ENCODE results near the gene HS3ST4. TPM values are rescaled to one million over a fixed set of nuclear protein-coding genes. Genes with fewer than 3 reads are reported as not detected.
"Not testable (repeated sequence)": the region's sequence is repeated elsewhere in the genome, so short reads cannot be mapped to it uniquely, and the experiment has no call there.

Gene HS3ST4
- total RNA-seq, 4 donors from 2014 or later = 0.11 TPM; not detected in 3

- no peaks in the 10 kb centered on the region for H3K4me1 ChIP-seq
- no peak overlapping the region for H3K4me3 ChIP-seq (replicated peaks in 1 of 3)
- TF ChIP-seq CTCF (IDR thresholded peaks at IDR 0.05) (no peak), POLR2A (IDR thresholded peaks at IDR 0.05) (no peak)
- 84 to 86% methylated on average over 2 of the region's 2 CpGs for WGBS, 2 donors
- H3K27me3 ChIP-seq = no peaks in the 10 kb centered on the region
- intact Hi-C loops (cut with DNase I) = loop anchor here (10.0 kb wide), 1 partner anchor 60 kb away; no protein-coding TSS in a partner anchor
- no peaks in the 10 kb centered on the region for H3K9me3 ChIP-seq
- H3K27ac ChIP-seq = no peak overlapping the region
- no peak for DNase-seq
- no peaks in the 10 kb centered on the region for H3K36me3 ChIP-seq
These were observed 72.7 kb downstream of the HS3ST4 start for GRCh38 chr16:25764466-25764865.

- Histone ChIP-seq H3K36me3 (no peaks in the 10 kb centered on the region), H3K9me3 (no peaks in the 10 kb centered on the region), H3K4me1 (no peaks in the 10 kb centered on the region), H3K4me3 (replicated peaks in 1 of 3) (no peak overlapping the region), H3K27ac (no peak overlapping the region), H3K27me3 (no peaks in the 10 kb centered on the region)
- intact Hi-C loops (cut with DNase I) = no loop called here
- no peak for DNase-seq
- TF ChIP-seq POLR2A (IDR thresholded peaks at IDR 0.05) = no peak
- TF ChIP-seq CTCF (IDR thresholded peaks at IDR 0.05) = no peak
- 86% methylated on average over 1 of the region's 1 CpG for WGBS, 2 donors
These were observed 79.5 kb downstream of the HS3ST4 start for GRCh38 chr16:25771216-25771615.

GRCh38 chr16:25771812-25772568 lies 80.2 kb downstream of the HS3ST4 start:
- intact Hi-C loops (cut with DNase I) = no loop called here
- H3K4me3 ChIP-seq (replicated peaks in 1 of 3) = no peak overlapping the region
- no peak overlapping the region for H3K27ac ChIP-seq
- WGBS, 2 donors = 78 to 79% methylated on average over 5 of the region's 5 CpGs
- no peaks in the 10 kb centered on the region for H3K36me3 ChIP-seq
- no peaks in the 10 kb centered on the region for H3K4me1 ChIP-seq
- no peak for DNase-seq
- no peaks in the 10 kb centered on the region for H3K9me3 ChIP-seq
- TF ChIP-seq POLR2A (IDR thresholded peaks at IDR 0.05) = no peak
- TF ChIP-seq CTCF (IDR thresholded peaks at IDR 0.05) = no peak
- H3K27me3 ChIP-seq = no peaks in the 10 kb centered on the region

- 88 to 90% methylated on average over 2 of the region's 2 CpGs for WGBS, 2 donors
- DNase-seq; H3K4me1 ChIP-seq; H3K27me3 ChIP-seq; H3K36me3 ChIP-seq; intact Hi-C loops (cut with DNase I); H3K9me3 ChIP-seq; H3K27ac ChIP-seq; H3K4me3 ChIP-seq (replicated peaks in 1 of 3): not testable (repeated sequence)
These were observed 84.5 kb downstream of the HS3ST4 start for GRCh38 chr16:25776214-25776613.

- Histone ChIP-seq H3K27me3 (no peaks in the 10 kb centered on the region), H3K4me3 (replicated peaks in 1 of 3) (no peak overlapping the region), H3K9me3 (no peaks in the 10 kb centered on the region), H3K36me3 (no peaks in the 10 kb centered on the region), H3K27ac (no peak overlapping the region), H3K4me1 (no peaks in the 10 kb centered on the region)
- TF ChIP-seq POLR2A (IDR thresholded peaks at IDR 0.05) (no peak), CTCF (IDR thresholded peaks at IDR 0.05) (no peak)
- intact Hi-C loops (cut with DNase I) = no loop called here
- DNase-seq = no peak
- WGBS, 2 donors = 50 to 74% methylated on average over 1 of the region's 1 CpG
These were observed 91.5 kb downstream of the HS3ST4 start for GRCh38 chr16:25783226-25783625.

Measured in thyroid gland (tissue), 4 donors.